GM23248 (cell line): ENCODE results near the gene PRRT2.

Experiments used
- EZH2 ChIP-seq: fragments of 200-600 bp; sonication (generic); IDR thresholded peaks from 2 replicates; pipeline ENCODE4 v1.6.1; 2018; ENCODE audit warnings: antibody characterized with exemption, mild to moderate bottlenecking; ENCODE audit not compliant: insufficient read depth, poor library complexity, severe bottlenecking
- EZH2phosphoT487 ChIP-seq: fragments of 200-600 bp; sonication (generic); IDR thresholded peaks from 2 replicates; pipeline ENCODE4 v1.6.1; 2018; ENCODE audit warnings: antibody characterized with exemption, moderate library complexity, mild to moderate bottlenecking, low read depth; ENCODE audit not compliant: insufficient read depth

- TF ChIP-seq EZH2phosphoT487 (no peak), EZH2 (no peak)
Observed at GRCh38 chr16:29815793-29816693, 4.0 kb downstream of the PRRT2 start, which contains the start of gene PAGR1.
